ENCODE measurements around the gene NUPR2.
A peak's percentile ranks its signal among the peaks of the same experiment; 100 is the strongest.
"Not testable (repeated sequence)": the region's sequence is repeated elsewhere in the genome, so short reads cannot be mapped to it uniquely, and the experiment has no call there.

Gene NUPR2

GRCh38 chr7:56097700-56098099 lies 18.5 kb downstream of the NUPR2 start:
- peak; percentile 99 for DNase-seq (ENCODE audit: low read depth)
- H3K4me3 ChIP-seq (ENCODE audit: control insufficient read depth, low read depth, low read length), result no peak overlapping the region
- TF ChIP-seq CTCF (conservative IDR thresholded peaks at IDR 0.05; ENCODE audit: control insufficient read depth, insufficient read depth, low read depth, low read length), result no peak

GRCh38 chr7:56092789-56093531 lies 23.3 kb downstream of the NUPR2 start, which contains the start of gene PHKG1:
TSS of gene PHKG1 (minus strand) at chr7:56092952. CDS start at chr7:56088941, 4,011 bp downstream.
- no peak within 1 kb of the TSS for H3K4me3 ChIP-seq (ENCODE audit: control insufficient read depth, low read depth, low read length)
- peak; percentile 58 for TF ChIP-seq CTCF (conservative IDR thresholded peaks at IDR 0.05; ENCODE audit: control insufficient read depth, insufficient read depth, low read depth, low read length)

GRCh38 chr7:56092388-56092787 lies 23.8 kb downstream of the NUPR2 start:
- not testable (repeated sequence) for H3K4me3 ChIP-seq (ENCODE audit: control insufficient read depth, low read depth, low read length); DNase-seq (ENCODE audit: low read depth)

More at GRCh38 chr7:56092789-56093531, 23.3 kb downstream of the NUPR2 start, which contains the start of gene PHKG1:
- DNase-seq (ENCODE audit: low read depth), result peak; percentile 91

- H3K4me3 ChIP-seq (ENCODE audit: control insufficient read depth, low read depth, low read length), result no peak overlapping the region
- no peak for TF ChIP-seq CTCF (conservative IDR thresholded peaks at IDR 0.05; ENCODE audit: control insufficient read depth, insufficient read depth, low read depth, low read length)
- DNase-seq (ENCODE audit: low read depth), result no peak
These were observed 24.6 kb downstream of the NUPR2 start for GRCh38 chr7:56091591-56091990.

GRCh38 chr7:56087445-56087844 lies 28.8 kb downstream of the NUPR2 start:
- no peak for TF ChIP-seq CTCF (conservative IDR thresholded peaks at IDR 0.05; ENCODE audit: control insufficient read depth, insufficient read depth, low read depth, low read length)
- DNase-seq (ENCODE audit: low read depth), result no peak
- H3K4me3 ChIP-seq (ENCODE audit: control insufficient read depth, low read depth, low read length), result no peak overlapping the region

- no peak overlapping the region for H3K4me3 ChIP-seq (ENCODE audit: control insufficient read depth, low read depth, low read length)
- DNase-seq (ENCODE audit: low read depth), result no peak
- TF ChIP-seq CTCF (conservative IDR thresholded peaks at IDR 0.05; ENCODE audit: control insufficient read depth, insufficient read depth, low read depth, low read length), result no peak
These were observed 29.5 kb downstream of the NUPR2 start for GRCh38 chr7:56086761-56087160.

GRCh38 chr7:56083150-56083785 lies 32.9 kb downstream of the NUPR2 start:
- DNase-seq (ENCODE audit: low read depth), result no peak
- TF ChIP-seq CTCF (conservative IDR thresholded peaks at IDR 0.05; ENCODE audit: control insufficient read depth, insufficient read depth, low read depth, low read length), result no peak
- H3K4me3 ChIP-seq (ENCODE audit: control insufficient read depth, low read depth, low read length), result no peak overlapping the region
